Measurements from ENCODE around the gene FBLN5.

DNA sequence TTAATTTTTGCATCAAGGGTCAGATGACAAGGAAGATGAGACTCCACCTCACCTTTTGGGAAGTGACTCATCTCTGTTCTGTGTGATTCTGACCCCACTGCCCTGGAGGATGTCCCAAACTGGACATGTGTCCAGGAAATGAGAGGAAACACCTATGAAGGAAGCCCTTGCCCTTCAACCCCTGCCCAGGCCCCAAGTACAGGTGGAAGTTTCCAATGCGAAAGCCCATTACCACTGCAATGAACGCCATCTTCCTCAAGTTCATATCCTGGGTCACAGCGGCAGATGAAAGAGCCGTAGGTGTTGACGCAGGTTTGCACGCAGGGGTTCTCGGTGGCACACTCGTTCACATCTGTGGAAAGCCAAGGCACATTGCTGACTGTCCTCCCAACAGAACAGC is 60.5 kb downstream of the FBLN5 start:
- TF ChIP-seq, protein P1, sequence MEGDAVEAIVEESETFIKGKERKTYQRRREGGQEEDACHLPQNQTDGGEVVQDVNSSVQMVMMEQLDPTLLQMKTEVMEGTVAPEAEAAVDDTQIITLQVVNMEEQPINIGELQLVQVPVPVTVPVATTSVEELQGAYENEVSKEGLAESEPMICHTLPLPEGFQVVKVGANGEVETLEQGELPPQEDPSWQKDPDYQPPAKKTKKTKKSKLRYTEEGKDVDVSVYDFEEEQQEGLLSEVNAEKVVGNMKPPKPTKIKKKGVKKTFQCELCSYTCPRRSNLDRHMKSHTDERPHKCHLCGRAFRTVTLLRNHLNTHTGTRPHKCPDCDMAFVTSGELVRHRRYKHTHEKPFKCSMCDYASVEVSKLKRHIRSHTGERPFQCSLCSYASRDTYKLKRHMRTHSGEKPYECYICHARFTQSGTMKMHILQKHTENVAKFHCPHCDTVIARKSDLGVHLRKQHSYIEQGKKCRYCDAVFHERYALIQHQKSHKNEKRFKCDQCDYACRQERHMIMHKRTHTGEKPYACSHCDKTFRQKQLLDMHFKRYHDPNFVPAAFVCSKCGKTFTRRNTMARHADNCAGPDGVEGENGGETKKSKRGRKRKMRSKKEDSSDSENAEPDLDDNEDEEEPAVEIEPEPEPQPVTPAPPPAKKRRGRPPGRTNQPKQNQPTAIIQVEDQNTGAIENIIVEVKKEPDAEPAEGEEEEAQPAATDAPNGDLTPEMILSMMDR (IDR thresholded peaks at IDR 0.05; ENCODE audit: low read depth, low read length, poor library complexity, severe bottlenecking), result no peak
- TF ChIP-seq EZH2phosphoT487 (IDR thresholded peaks at IDR 0.05; ENCODE audit: borderline replicate concordance, low read length), result no peak
